IMR-90 (cell line): ENCODE results near the gene SLC12A7.

Source experiments
- CHD1 ChIP-seq: IDR thresholded peaks from 2 replicates; pipeline ENCODE4 v1.6.1; 2012; ENCODE audit warnings: low read depth, low read length, improper control_type of control experiment
- CTCF ChIP-seq: conservative IDR thresholded peaks from 2 replicates; pipeline ENCODE4 v1.5.1; 2012; ENCODE audit warnings: mild to moderate bottlenecking, low read depth, low read length, improper control_type of control experiment
- MAZ ChIP-seq: IDR thresholded peaks from 2 replicates; pipeline ENCODE4 v1.6.1; 2012; ENCODE audit warnings: low read depth, mild to moderate bottlenecking, low read length, improper control_type of control experiment, moderate library complexity, borderline replicate concordance
- POLR2A ChIP-seq: IDR thresholded peaks from 2 replicates; pipeline ENCODE4 v1.6.1; 2012; ENCODE audit warnings: mild to moderate bottlenecking, low read depth, low read length
- RAD21 ChIP-seq: IDR thresholded peaks from 2 replicates; pipeline ENCODE4 v1.6.1; 2012; ENCODE audit warnings: low read length, improper control_type of control experiment
- RFX5 ChIP-seq: IDR thresholded peaks from 2 replicates; pipeline ENCODE4 v1.8.0; 2012; ENCODE audit warnings: low read depth, mild to moderate bottlenecking, low read length, moderate library complexity
- USF2 ChIP-seq: fragments of 150-350 bp; IDR thresholded peaks from 2 replicates; pipeline ENCODE4 v1.6.1; 2017; ENCODE audit warnings: mild to moderate bottlenecking, antibody characterized with exemption, low read length, low read depth

- TF ChIP-seq RAD21 (no peak), CTCF (no peak), USF2 (no peak), POLR2A (no peak), RFX5 (no peak), CHD1 (no peak), MAZ (no peak)
Observed at GRCh38 chr5:1130218-1130946, 18.5 kb upstream of the SLC12A7 start.
